Adrenal gland (tissue), 12 donors: ENCODE results near the gene DCDC2C. TPM values are rescaled to one million over a fixed set of nuclear protein-coding genes. Genes with fewer than 3 reads are reported as not detected.

ENCODE experiments used
- DNase-seq, 7 donors: peaks; one replicate each; pipeline ENCODE4 v3.0.0-alpha.2; 2019 to 2020
- H3K27ac ChIP-seq, 5 donors: fragments of 200-600 bp; sonication (generic) in 4 of 5; 1 replicate in 3 of 5; 2 replicates in 2 of 5; pipeline versions ENCODE4 v1.5.1 to v1.8.0; 2016 to 2020; ENCODE audit warnings: mild to moderate bottlenecking in 1 of 5
- H3K27me3 ChIP-seq: fragments of 200-600 bp; 2 replicates; pipeline ENCODE4 v1.8.0; 2021
- H3K36me3 ChIP-seq, 2 donors: fragments of 200-600 bp; replicated peaks in 1 of 2; 1 replicate in 1 of 2; 2 replicates in 1 of 2; pipeline versions ENCODE4 v1.5.1 to v1.8.0; 2018 to 2022
- H3K4me1 ChIP-seq, 2 donors: fragments of 200-600 bp; replicated peaks in 1 of 2; 1 replicate in 1 of 2; 2 replicates in 1 of 2; pipeline versions ENCODE4 v1.5.1 to v1.8.0; 2018 to 2021
- H3K4me3 ChIP-seq, 4 donors: fragments of 200-600 bp; sonication (generic) in 3 of 4; one replicate each; pipeline ENCODE4 v1.5.1; 2016 to 2018
- H3K9me3 ChIP-seq, 3 donors: fragments of 200-600 bp; sonication (generic) in 1 of 3; replicated peaks in 1 of 3; 1 replicate in 2 of 3; 2 replicates in 1 of 3; pipeline versions ENCODE4 v1.5.1 to v1.8.0; 2016 to 2021
- CTCF ChIP-seq, 6 experiments: fragments of 450-650 bp in 4 of 6; fragments of 200-600 bp in 2 of 6; sonication (generic) in 1 of 6; IDR thresholded peaks; 1 replicate in 5 of 6; 2 replicates in 1 of 6; pipeline versions ENCODE4 v1.5.1 to v1.8.0; 2016 to 2021; ENCODE audit warnings: antibody characterized with exemption in 6 of 6, mild to moderate bottlenecking in 2 of 6, moderate library complexity in 1 of 6
- POLR2A ChIP-seq, 2 donors: fragments of 450-650 bp; IDR thresholded peaks; one replicate each; pipeline ENCODE4 v1.6.1; 2017; ENCODE audit warnings: antibody characterized with exemption in 2 of 2, mild to moderate bottlenecking in 2 of 2, moderate library complexity in 1 of 2
- WGBS, 4 donors: extraction: QIAGEN DNeasy Blood & Tissue Kit in 2 of 4; methylation state at CpG; one replicate each; pipeline versions ENCODE4 v1.1.5 to v1.1.7; 2013 to 2017; 5-methylcytosine and 5-hydroxymethylcytosine counted together
- intact Hi-C, 2 donors: fragments of 100-400 bp; cut with DNase I; formaldehyde crosslinking; loops; one replicate each; pipeline versions ENCODE4 v1.14.1 to v1.15.0; 2022 to 2023
- polyA plus RNA-seq, 3 donors: library from polyadenylated mRNA; stranded (reverse); fragments of 200-250 nt in 2 of 3; fragments of 350-450 nt in 1 of 3; fragmentation: Illumina TruSeq in 1 of 3; extraction: RNeasy Lipid Tissue Mini Kit (QIAGEN cat#74804) in 1 of 3; gene quantifications; one replicate each; pipeline ENCODE4 v1.2.3, GENCODE V29; 2013 to 2014
- total RNA-seq, 9 donors: library from RNA; depleted of rRNA in 4 of 9; stranded (reverse); fragments of >200 nt in 4 of 9; fragments of 120-200 nt in 1 of 9; fragmentation: NEBNext Ultra II Directional in 1 of 9; extraction: Animal tissue kit (Norgen Biotek cat#: 25700) in 1 of 9; gene quantifications; one replicate each; pipeline versions ENCODE4 v1.1.0 to v1.2.4, GENCODE V29; 2013 to 2023
- donor health status: healthy with polysubstance abuse.
- donor health status: Bipolar disorder and iron deficiency.
- donor health status: DM: yes; HTN: yes; CAD: no.
- donor health status: DM: no; HTN: no; CAD: no.
- donor health status: DM: no; HTN: no; CAD: no.
- donor health status: DM: yes; HTN: yes; CAD: no.

Gene DCDC2C
- total and polyA plus RNA-seq, 12 donors, result 0.18 to 2.0 (median 0.39) TPM; not detected in 6

- H3K4me3 ChIP-seq, result no peak overlapping the region
- H3K27me3 ChIP-seq, result no peaks in the 10 kb centered on the region
- no peaks in the 10 kb centered on the region for H3K36me3 ChIP-seq
- no peak for DNase-seq
- TF ChIP-seq CTCF (IDR thresholded peaks at IDR 0.05), result no peak
- no peak for TF ChIP-seq POLR2A (IDR thresholded peaks at IDR 0.05)
- H3K27ac ChIP-seq, result no peak overlapping the region
- H3K4me1 ChIP-seq, result no peaks in the 10 kb centered on the region
- intact Hi-C loops, result no loop called here
- H3K9me3 ChIP-seq, result no peaks in the 10 kb centered on the region
- WGBS, 4 donors, result 87 to 92% (median 90%) methylated on average over 7 to 9 of the region's 9 CpGs
Observed at GRCh38 chr2:3672861-3673678, 30.3 kb upstream of the DCDC2C start.

- Histone ChIP-seq H3K4me1 (no peaks in the 10 kb centered on the region), H3K27ac (no peak overlapping the region), H3K9me3 (no peaks in the 10 kb centered on the region), H3K27me3 (no peaks in the 10 kb centered on the region), H3K36me3 (no peaks in the 10 kb centered on the region), H3K4me3 (no peak overlapping the region)
- no peak for TF ChIP-seq CTCF (IDR thresholded peaks at IDR 0.05)
- no peak for TF ChIP-seq POLR2A (IDR thresholded peaks at IDR 0.05)
- intact Hi-C loops, result no loop called here
- 86 to 91% (median 89%) methylated on average over 9 of the region's 9 CpGs for WGBS, 4 donors
- DNase-seq, result no peak
Observed at GRCh38 chr2:3674066-3674845, 29.1 kb upstream of the DCDC2C start.

GRCh38 chr2:3675687-3676086, 27.7 kb upstream of the DCDC2C start:
- no peak overlapping the region for H3K4me3 ChIP-seq
- no peak for DNase-seq
- intact Hi-C loops, result no loop called here
- H3K36me3 ChIP-seq, result no peaks in the 10 kb centered on the region
- no peaks in the 10 kb centered on the region for H3K27me3 ChIP-seq
- TF ChIP-seq POLR2A (IDR thresholded peaks at IDR 0.05), result no peak
- no peak for TF ChIP-seq CTCF (IDR thresholded peaks at IDR 0.05)
- H3K9me3 ChIP-seq, result no peaks in the 10 kb centered on the region
- no peak overlapping the region for H3K27ac ChIP-seq
- no peaks in the 10 kb centered on the region for H3K4me1 ChIP-seq
- WGBS, 4 donors, result 91 to 96% (median 96%) methylated on average over 3 to 4 of the region's 4 CpGs

GRCh38 chr2:3677436-3677835, 25.9 kb upstream of the DCDC2C start:
- no peaks in the 10 kb centered on the region for H3K4me1 ChIP-seq
- H3K36me3 ChIP-seq, result no peaks in the 10 kb centered on the region
- DNase-seq, result no peak
- intact Hi-C loops, result no loop called here
- H3K27me3 ChIP-seq, result no peaks in the 10 kb centered on the region
- no peak overlapping the region for H3K27ac ChIP-seq
- H3K4me3 ChIP-seq, result no peak overlapping the region
- WGBS, 4 donors, result 86 to 95% (median 90%) methylated on average over 6 to 9 of the region's 9 CpGs
- H3K9me3 ChIP-seq, result no peaks in the 10 kb centered on the region
- TF ChIP-seq CTCF (IDR thresholded peaks at IDR 0.05), result no peak
- TF ChIP-seq POLR2A (IDR thresholded peaks at IDR 0.05), result no peak
